H1 (cell line): ENCODE measurements around the gene ALG1. TPM values are rescaled to one million over a fixed set of nuclear protein-coding genes. Genes with fewer than 3 reads are reported as not detected.

ENCODE experiments used
- polyA plus RNA-seq, 7 experiments: library from polyadenylated mRNA; depleted of rRNA in 3 of 7; stranded (reverse) in 5 of 7; unstranded in 2 of 7; fragments of >200 nt in 5 of 7; fragments of 200-250 nt in 2 of 7; gene quantifications; 1 replicate in 5 of 7; 2 replicates in 1 of 7; 4 replicates in 1 of 7; pipeline versions ENCODE4 v1.2.1 to v1.2.3, GENCODE V29; 2011 to 2013; ENCODE audit warnings: missing spikeins in 2 of 7, mixed read lengths in 2 of 7
- total RNA-seq: library from RNA; stranded (reverse); fragmentation: NEBNext Ultra II Directional; extraction: Animal tissue kit (Norgen Biotek cat#: 25700); gene quantifications from 2 replicates; pipeline ENCODE4 v1.2.1, GENCODE V29; 2021
- TF ChIP-seq, protein P1 (sequence below): IDR thresholded peaks from 2 replicates; pipeline ENCODE4 v1.6.1; 2011; ENCODE audit warnings: low read length, improper control_type of control experiment

The ALG1 gene
- total and polyA plus RNA-seq, 2 of the 8 experiments (the other 6 are each of a cell fraction or from before 2014, with no cell fraction given) = 34.8 to 46.5 TPM

- TF ChIP-seq, protein P1, sequence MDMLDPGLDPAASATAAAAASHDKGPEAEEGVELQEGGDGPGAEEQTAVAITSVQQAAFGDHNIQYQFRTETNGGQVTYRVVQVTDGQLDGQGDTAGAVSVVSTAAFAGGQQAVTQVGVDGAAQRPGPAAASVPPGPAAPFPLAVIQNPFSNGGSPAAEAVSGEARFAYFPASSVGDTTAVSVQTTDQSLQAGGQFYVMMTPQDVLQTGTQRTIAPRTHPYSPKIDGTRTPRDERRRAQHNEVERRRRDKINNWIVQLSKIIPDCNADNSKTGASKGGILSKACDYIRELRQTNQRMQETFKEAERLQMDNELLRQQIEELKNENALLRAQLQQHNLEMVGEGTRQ = no peak
- TF ChIP-seq, all 59 proteins: peak for 3
These were observed 35.2 kb upstream of the ALG1 start (continued) for GRCh38 chr16:5036228-5037156.
